ENCODE results near the gene CUX1. TPM values are rescaled to one million over a fixed set of nuclear protein-coding genes. Genes with fewer than 3 reads are reported as not detected.

CUX1 gene
- total RNA-seq, 1 experiment from 2014 or later: 116 TPM

DNA sequence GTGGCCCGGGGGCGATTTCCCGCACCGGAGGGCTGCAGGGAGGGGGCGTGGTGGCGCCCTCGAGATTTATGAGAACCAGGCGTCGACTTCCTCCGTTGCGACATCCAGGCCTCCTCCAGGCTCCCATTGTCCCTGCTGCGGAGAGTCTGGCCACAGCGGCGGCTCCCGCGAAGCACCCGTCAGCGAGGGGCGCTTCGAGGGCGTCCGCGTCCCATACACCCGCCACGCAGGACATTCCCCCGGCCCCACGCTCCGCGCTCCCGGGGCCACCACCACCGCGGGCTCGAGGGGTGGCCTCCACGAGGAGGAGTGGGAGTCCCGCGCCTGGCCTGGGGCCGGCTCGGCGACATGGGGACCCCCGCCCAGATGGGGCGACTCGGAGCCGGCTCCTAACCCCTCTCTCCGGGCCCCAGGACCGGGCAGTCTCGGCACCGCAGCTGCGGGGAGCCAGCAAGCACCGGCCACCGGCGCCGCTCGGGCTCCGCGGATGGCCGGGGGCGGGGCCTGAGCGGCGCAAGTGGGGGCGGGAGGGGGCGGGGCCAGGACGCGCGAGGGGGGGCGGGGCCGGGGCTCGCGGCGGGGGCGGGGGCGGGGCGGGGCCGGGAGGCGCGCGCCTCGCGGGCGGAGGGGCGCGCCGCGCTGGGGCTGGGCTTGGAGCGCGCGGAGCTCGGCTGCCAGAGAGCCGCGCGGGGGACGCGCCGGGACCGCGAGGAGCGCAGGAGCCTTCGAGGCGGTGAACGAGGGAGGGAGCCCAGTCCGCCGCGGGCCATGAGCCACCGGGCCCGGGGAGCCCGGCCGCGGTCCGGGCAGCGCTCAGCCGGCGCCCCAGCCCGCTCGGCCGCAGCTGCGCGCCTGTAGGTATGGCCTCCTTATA is 469.0 kb downstream of the CUX1 start, which contains the start of gene SH2B2:
Gene SH2B2 (plus strand): TSS at position 632 of the 874 bp plus-strand sequence. CDS start 13,683 bp downstream, outside the sequence.
- no peaks in the 10 kb centered on the region for H3K27me3 ChIP-seq (replicated peaks; ENCODE audit: control insufficient read depth, insufficient read depth, low read length)
- peaks cover 3% of the 10 kb centered on the region; the same call in 1 of the 2 replicates for H3K4me1 ChIP-seq
- Mint-ChIP-seq H3K27ac (ENCODE audit: unreplicated experiment) (peak within 1 kb of the TSS; percentile 45), H3K4me1 (ENCODE audit: low read depth, unreplicated experiment) (peaks cover 7% of the 10 kb centered on the region), H3K36me3 (ENCODE audit: insufficient read depth, unreplicated experiment) (peaks cover 4% of the 10 kb centered on the region), H3K4me3 (ENCODE audit: unreplicated experiment) (peak within 1 kb of the TSS; percentile 71), H3K27me3 (ENCODE audit: insufficient read depth, unreplicated experiment) (no peaks in the 10 kb centered on the region), H3K9me3 (ENCODE audit: unreplicated experiment) (no peaks in the 10 kb centered on the region)
- peak within 1 kb of the TSS; percentile 99 for H3K4me3 ChIP-seq (ENCODE audit: low read depth, low read length)
- POLR2A ChIA-PET: interaction anchor here (0.6 kb wide), 2 partner anchors 77 to 152 kb away, joined by 3 to 4 read pairs; no protein-coding TSS in a partner anchor
- TSS peak; percentile 73 for BruUV-seq (replicated peaks)
- no peaks in the 10 kb centered on the region for H3K36me3 ChIP-seq (ENCODE audit: control insufficient read depth, insufficient read depth, low read length)
- intact Hi-C loops (cut with micrococcal nuclease; ENCODE audit: unreplicated experiment): loop anchor here (5.0 to 10.0 kb wide), 2 partner anchors 36 to 168 kb away; no protein-coding TSS in a partner anchor
- CTCF ChIA-PET: interaction anchor here (0.6 to 1.0 kb wide), 2 partner anchors 26 to 77 kb away, joined by 3 to 5 read pairs; no protein-coding TSS in a partner anchor
- TF ChIP-seq, protein P1, sequence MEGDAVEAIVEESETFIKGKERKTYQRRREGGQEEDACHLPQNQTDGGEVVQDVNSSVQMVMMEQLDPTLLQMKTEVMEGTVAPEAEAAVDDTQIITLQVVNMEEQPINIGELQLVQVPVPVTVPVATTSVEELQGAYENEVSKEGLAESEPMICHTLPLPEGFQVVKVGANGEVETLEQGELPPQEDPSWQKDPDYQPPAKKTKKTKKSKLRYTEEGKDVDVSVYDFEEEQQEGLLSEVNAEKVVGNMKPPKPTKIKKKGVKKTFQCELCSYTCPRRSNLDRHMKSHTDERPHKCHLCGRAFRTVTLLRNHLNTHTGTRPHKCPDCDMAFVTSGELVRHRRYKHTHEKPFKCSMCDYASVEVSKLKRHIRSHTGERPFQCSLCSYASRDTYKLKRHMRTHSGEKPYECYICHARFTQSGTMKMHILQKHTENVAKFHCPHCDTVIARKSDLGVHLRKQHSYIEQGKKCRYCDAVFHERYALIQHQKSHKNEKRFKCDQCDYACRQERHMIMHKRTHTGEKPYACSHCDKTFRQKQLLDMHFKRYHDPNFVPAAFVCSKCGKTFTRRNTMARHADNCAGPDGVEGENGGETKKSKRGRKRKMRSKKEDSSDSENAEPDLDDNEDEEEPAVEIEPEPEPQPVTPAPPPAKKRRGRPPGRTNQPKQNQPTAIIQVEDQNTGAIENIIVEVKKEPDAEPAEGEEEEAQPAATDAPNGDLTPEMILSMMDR (IDR thresholded peaks at IDR 0.05; ENCODE audit: insufficient read depth in 1 of 2, low read depth in 1 of 2, low read length in 1 of 2, severe bottlenecking in 1 of 2, unreplicated experiment in 1 of 2): no peak
- DNase-seq: peak; percentile 78 to 79
- no peaks in the 10 kb centered on the region for H3K9me3 ChIP-seq

DNA sequence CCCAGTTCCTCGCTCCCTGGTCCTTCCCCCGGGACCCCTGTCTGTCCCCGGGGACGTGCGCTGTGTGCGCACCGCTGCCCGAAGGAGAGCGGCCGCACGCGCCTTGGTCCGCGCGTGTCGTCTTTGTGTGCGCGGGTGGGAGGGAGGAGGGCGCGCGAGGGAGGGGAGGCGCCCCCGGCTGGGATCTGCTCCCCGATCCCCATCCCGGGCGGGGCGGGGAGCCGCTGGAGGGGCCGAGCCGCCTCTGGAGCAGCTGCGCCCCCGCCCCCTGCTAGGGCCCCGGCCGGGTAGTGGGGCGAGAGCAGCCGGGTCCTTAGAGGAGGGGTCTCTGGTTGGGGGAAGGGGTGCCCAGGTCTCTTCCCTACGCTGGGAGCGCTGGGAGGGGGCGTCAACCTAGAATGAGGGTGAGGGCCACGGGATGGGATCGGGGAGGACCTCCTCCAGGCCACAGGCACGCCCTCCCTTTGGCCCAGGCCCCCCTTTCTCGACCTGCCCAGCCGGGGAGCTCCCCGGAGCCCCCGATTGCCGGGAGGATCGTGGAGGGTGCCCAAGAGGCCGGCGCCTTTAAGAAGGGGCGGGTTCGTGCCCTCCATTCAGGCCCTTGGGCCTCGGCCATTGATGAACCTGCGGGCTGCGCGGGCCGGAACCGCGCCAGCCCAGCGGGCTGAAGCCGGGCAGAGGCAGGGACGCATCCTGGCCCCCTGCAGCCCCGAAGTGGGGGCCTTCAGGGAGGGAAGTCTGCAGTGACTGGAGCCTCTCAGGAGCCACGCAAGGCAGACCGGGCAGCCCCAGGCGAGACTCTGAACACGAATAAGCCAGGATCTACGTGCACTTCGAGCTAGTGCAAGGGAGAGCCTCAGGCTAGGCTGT is 469.9 kb downstream of the CUX1 start:
- no peaks in the 10 kb centered on the region for H3K27me3 Mint-ChIP-seq (ENCODE audit: insufficient read depth, unreplicated experiment)
- BruUV-seq (replicated peaks): no TSS peak
- Histone ChIP-seq H3K27me3 (replicated peaks; ENCODE audit: control insufficient read depth, insufficient read depth, low read length) (no peaks in the 10 kb centered on the region), H3K4me3 (ENCODE audit: low read depth, low read length) (peak overlapping the region; percentile 99), H3K36me3 (ENCODE audit: control insufficient read depth, insufficient read depth, low read length) (no peaks in the 10 kb centered on the region), H3K4me1 (peaks cover 3% of the 10 kb centered on the region; the same call in 1 of the 2 replicates), H3K9me3 (no peaks in the 10 kb centered on the region)
- TF ChIP-seq, protein P1 (IDR thresholded peaks at IDR 0.05; ENCODE audit: insufficient read depth in 1 of 2, low read depth in 1 of 2, low read length in 1 of 2, severe bottlenecking in 1 of 2, unreplicated experiment in 1 of 2): no peak
- CTCF ChIA-PET: interaction anchor here (0.6 to 1.0 kb wide), 3 partner anchors 10 to 76 kb away, joined by 3 read pairs; no protein-coding TSS in a partner anchor
- intact Hi-C loops (cut with micrococcal nuclease; ENCODE audit: unreplicated experiment): loop anchor here (5.0 to 10.0 kb wide), 2 partner anchors 35 to 167 kb away; no protein-coding TSS in a partner anchor
- peak in 1 of 2 experiments; percentile 58 for DNase-seq
- H3K9me3 Mint-ChIP-seq (ENCODE audit: unreplicated experiment): no peaks in the 10 kb centered on the region
- no peak overlapping the region for H3K27ac Mint-ChIP-seq (ENCODE audit: unreplicated experiment)
- POLR2A ChIA-PET: interaction anchor here (0.6 kb wide), 2 partner anchors 76 to 153 kb away, joined by 3 to 4 read pairs; no protein-coding TSS in a partner anchor
- peaks cover 4% of the 10 kb centered on the region for H3K36me3 Mint-ChIP-seq (ENCODE audit: insufficient read depth, unreplicated experiment)
- H3K4me3 Mint-ChIP-seq (ENCODE audit: unreplicated experiment): peak overlapping the region; percentile 71
- peaks cover 7% of the 10 kb centered on the region for H3K4me1 Mint-ChIP-seq (ENCODE audit: low read depth, unreplicated experiment)

Data from Caco-2 (cell line).